Stimulated activated naive CD8-positive, alpha-beta T cell treated with anti-CD3 and anti-CD28 coated beads, Interleukin-15, Interleukin-2, amounts not matched to agents 100 ng/mL and 50 ng/mL, for 24 hours (primary cell): ENCODE results near the gene CEP295NL.

Experiments used
- H3K27ac Mint-ChIP-seq: one replicate; pipeline ENCODE4 v1.8.0; 2021; ENCODE audit warnings: mild to moderate bottlenecking, mixed read lengths
- H3K27me3 Mint-ChIP-seq: one replicate; pipeline ENCODE4 v1.8.0; 2021; ENCODE audit warnings: mixed read lengths
- H3K36me3 Mint-ChIP-seq: one replicate; pipeline ENCODE4 v1.8.0; 2021; ENCODE audit warnings: low read depth, mixed read lengths
- H3K4me1 Mint-ChIP-seq: one replicate; pipeline ENCODE4 v1.8.0; 2021; ENCODE audit warnings: low read depth, mixed read lengths
- H3K4me3 Mint-ChIP-seq: one replicate; pipeline ENCODE4 v1.8.0; 2021; ENCODE audit warnings: mild to moderate bottlenecking, mixed read lengths
- H3K9me3 Mint-ChIP-seq: one replicate; pipeline ENCODE4 v1.8.0; 2021; ENCODE audit warnings: mixed read lengths

Gene CEP295NL

GRCh38 chr17:78854508-78854907 lies 48.5 kb downstream of the CEP295NL start:
- H3K27ac Mint-ChIP-seq, result no peak overlapping the region
- no peaks in the 10 kb centered on the region for H3K27me3 Mint-ChIP-seq
- no peaks in the 10 kb centered on the region for H3K9me3 Mint-ChIP-seq
- no peaks in the 10 kb centered on the region for H3K4me1 Mint-ChIP-seq
- H3K36me3 Mint-ChIP-seq, result no peaks in the 10 kb centered on the region
- no peak overlapping the region for H3K4me3 Mint-ChIP-seq

GRCh38 chr17:78853926-78854394 lies 49.0 kb downstream of the CEP295NL start:
- Mint-ChIP-seq H3K27ac (no peak overlapping the region), H3K4me1 (no peaks in the 10 kb centered on the region), H3K36me3 (no peaks in the 10 kb centered on the region)

GRCh38 chr17:78852709-78853121 lies 50.3 kb downstream of the CEP295NL start:
- H3K4me3 Mint-ChIP-seq, result no peak overlapping the region
- no peaks in the 10 kb centered on the region for H3K4me1 Mint-ChIP-seq
- no peaks in the 10 kb centered on the region for H3K9me3 Mint-ChIP-seq
- no peaks in the 10 kb centered on the region for H3K27me3 Mint-ChIP-seq
- no peak overlapping the region for H3K27ac Mint-ChIP-seq
- no peaks in the 10 kb centered on the region for H3K36me3 Mint-ChIP-seq

More at GRCh38 chr17:78853926-78854394, 49.0 kb downstream of the CEP295NL start:
- Mint-ChIP-seq H3K27me3 (no peaks in the 10 kb centered on the region), H3K9me3 (no peaks in the 10 kb centered on the region), H3K4me3 (no peak overlapping the region)

GRCh38 chr17:78849026-78849425 lies 54.0 kb downstream of the CEP295NL start:
- Mint-ChIP-seq H3K4me3 (no peak overlapping the region), H3K27ac (no peak overlapping the region), H3K4me1 (peaks cover 6% of the 10 kb centered on the region), H3K9me3 (no peaks in the 10 kb centered on the region), H3K27me3 (no peaks in the 10 kb centered on the region), H3K36me3 (no peaks in the 10 kb centered on the region)

GRCh38 chr17:78847052-78847451 lies 55.9 kb downstream of the CEP295NL start:
- Mint-ChIP-seq H3K4me3 (no peak overlapping the region), H3K27me3 (no peaks in the 10 kb centered on the region)

GRCh38 chr17:78844301-78845005 lies 58.5 kb downstream of the CEP295NL start:
- H3K4me3 Mint-ChIP-seq, result no peak overlapping the region

More at GRCh38 chr17:78847052-78847451, 55.9 kb downstream of the CEP295NL start:
- no peaks in the 10 kb centered on the region for H3K36me3 Mint-ChIP-seq
- no peaks in the 10 kb centered on the region for H3K9me3 Mint-ChIP-seq
- peaks cover 15% of the 10 kb centered on the region for H3K4me1 Mint-ChIP-seq
- H3K27ac Mint-ChIP-seq, result no peak overlapping the region

GRCh38 chr17:78842881-78843565 lies 60.0 kb downstream of the CEP295NL start:
- Mint-ChIP-seq H3K36me3 (peaks cover 16% of the 10 kb centered on the region), H3K4me1 (peaks cover 37% of the 10 kb centered on the region), H3K27ac (peak overlapping the region; percentile 36), H3K9me3 (no peaks in the 10 kb centered on the region), H3K4me3 (no peak overlapping the region), H3K27me3 (no peaks in the 10 kb centered on the region)

More at GRCh38 chr17:78844301-78845005, 58.5 kb downstream of the CEP295NL start:
- H3K4me1 Mint-ChIP-seq, result peaks cover 24% of the 10 kb centered on the region
- H3K36me3 Mint-ChIP-seq, result peaks cover 4% of the 10 kb centered on the region
- H3K27me3 Mint-ChIP-seq, result no peaks in the 10 kb centered on the region
- H3K9me3 Mint-ChIP-seq, result no peaks in the 10 kb centered on the region
- H3K27ac Mint-ChIP-seq, result peak overlapping the region; percentile 24

- H3K9me3 Mint-ChIP-seq, result no peaks in the 10 kb centered on the region
- peak within 1 kb of the TSS; percentile 95 for H3K27ac Mint-ChIP-seq
- peaks cover 36% of the 10 kb centered on the region for H3K36me3 Mint-ChIP-seq
- peak within 1 kb of the TSS; percentile 96 for H3K4me3 Mint-ChIP-seq
- peaks cover 52% of the 10 kb centered on the region for H3K4me1 Mint-ChIP-seq
- H3K27me3 Mint-ChIP-seq, result no peaks in the 10 kb centered on the region
Observed at GRCh38 chr17:78840780-78841611, 62.0 kb downstream of the CEP295NL start, which contains the start of gene USP36. Gene USP36 (minus strand): TSS chr17:78840814. CDS start chr17:78836363, 4,451 bp downstream.
